Testis (tissue), 3 donors: ENCODE data around the gene ARL4D. TPM values are rescaled to one million over a fixed set of nuclear protein-coding genes. Genes with fewer than 3 reads are reported as not detected.

Source experiments
- DNase-seq: peaks from one replicate; pipeline ENCODE4 v3.0.0-alpha.2; 2019
- H3K27ac ChIP-seq, 2 donors: fragments of 200-600 bp; sonication (generic); one replicate each; pipeline ENCODE4 v1.5.1; 2019
- H3K27me3 ChIP-seq: fragments of 200-600 bp; sonication (generic); one replicate; pipeline ENCODE4 v1.5.1; 2019
- H3K36me3 ChIP-seq: fragments of 200-600 bp; sonication (generic); one replicate; pipeline ENCODE4 v1.5.1; 2017; ENCODE audit warnings: low read depth; ENCODE audit errors: missing control alignments
- H3K4me1 ChIP-seq: fragments of 200-600 bp; sonication (generic); one replicate; pipeline ENCODE4 v1.5.1; 2019
- H3K4me3 ChIP-seq, 2 donors: fragments of 200-600 bp; sonication (generic); one replicate each; pipeline ENCODE4 v1.5.1; 2017 to 2019
- H3K9me3 ChIP-seq: fragments of 200-600 bp; sonication (generic); one replicate; pipeline ENCODE4 v1.5.1; 2017
- CTCF ChIP-seq, 3 experiments: fragments of 450-650 bp in 2 of 3; fragments of 200-600 bp in 1 of 3; sonication (generic) in 1 of 3; IDR thresholded peaks; one replicate each; pipeline ENCODE4 v1.5.1; 2016 to 2019; ENCODE audit warnings: antibody characterized with exemption in 3 of 3, mild to moderate bottlenecking in 2 of 3, moderate library complexity in 1 of 3
- POLR2A ChIP-seq: fragments of 450-650 bp; IDR thresholded peaks from one replicate; pipeline ENCODE4 v1.6.1; 2017; ENCODE audit warnings: antibody characterized with exemption, mild to moderate bottlenecking, moderate library complexity
- WGBS, 2 donors: methylation state at CpG; one replicate each; pipeline ENCODE4 v1.1.5; 2018; 5-methylcytosine and 5-hydroxymethylcytosine counted together
- intact Hi-C: fragments of 100-400 bp; cut with DNase I; formaldehyde crosslinking; loops from one replicate; pipeline ENCODE4 v1.15.1; 2023; ENCODE audit warnings: low total_unique reads
- microRNA counts, 2 donors: library from miRNA; unstranded; fragments of <30 nt; microRNA quantifications; one replicate each; lab custom pipeline; 2016
- polyA plus RNA-seq: library from polyadenylated mRNA; stranded (reverse); fragments of 350-450 nt; fragmentation: Illumina TruSeq; extraction: RNeasy Lipid Tissue Mini Kit (QIAGEN cat#74804); gene quantifications from one replicate; pipeline ENCODE4 v1.2.3, GENCODE V29; 2014; ENCODE audit warnings: low read depth, low replicate concordance; ENCODE audit not compliant: insufficient read depth
- small RNA-seq, 2 donors: library from RNA; depleted of rRNA; stranded (forward); fragments of <200 nt; gene quantifications; one replicate each; pipeline ENCODE3, GENCODE V24; 2016
- total RNA-seq, 2 donors: library from RNA; depleted of rRNA; stranded (reverse); fragments of >200 nt; gene quantifications; one replicate each; pipeline ENCODE4 v1.2.3, GENCODE V29; 2016

Gene ARL4D
- total and polyA plus RNA-seq, 3 donors from 2014 or later: 26.5 to 48.2 (median 45.6) TPM

- no peak overlapping the region for H3K27ac ChIP-seq
- WGBS, 2 donors: 74 to 80% methylated on average over 7 of the region's 7 CpGs
- no peak for TF ChIP-seq CTCF (IDR thresholded peaks at IDR 0.05)
- no peak for TF ChIP-seq POLR2A
- H3K36me3 ChIP-seq: no peaks in the 10 kb centered on the region
- H3K4me3 ChIP-seq: no peak overlapping the region
- no peaks in the 10 kb centered on the region for H3K27me3 ChIP-seq
- no peaks in the 10 kb centered on the region for H3K4me1 ChIP-seq
- no peak for DNase-seq
- intact Hi-C loops: no loop called here
- no peaks in the 10 kb centered on the region for H3K9me3 ChIP-seq
Observed at GRCh38 chr17:43448720-43449469, 50.1 kb downstream of the ARL4D start.

DNA sequence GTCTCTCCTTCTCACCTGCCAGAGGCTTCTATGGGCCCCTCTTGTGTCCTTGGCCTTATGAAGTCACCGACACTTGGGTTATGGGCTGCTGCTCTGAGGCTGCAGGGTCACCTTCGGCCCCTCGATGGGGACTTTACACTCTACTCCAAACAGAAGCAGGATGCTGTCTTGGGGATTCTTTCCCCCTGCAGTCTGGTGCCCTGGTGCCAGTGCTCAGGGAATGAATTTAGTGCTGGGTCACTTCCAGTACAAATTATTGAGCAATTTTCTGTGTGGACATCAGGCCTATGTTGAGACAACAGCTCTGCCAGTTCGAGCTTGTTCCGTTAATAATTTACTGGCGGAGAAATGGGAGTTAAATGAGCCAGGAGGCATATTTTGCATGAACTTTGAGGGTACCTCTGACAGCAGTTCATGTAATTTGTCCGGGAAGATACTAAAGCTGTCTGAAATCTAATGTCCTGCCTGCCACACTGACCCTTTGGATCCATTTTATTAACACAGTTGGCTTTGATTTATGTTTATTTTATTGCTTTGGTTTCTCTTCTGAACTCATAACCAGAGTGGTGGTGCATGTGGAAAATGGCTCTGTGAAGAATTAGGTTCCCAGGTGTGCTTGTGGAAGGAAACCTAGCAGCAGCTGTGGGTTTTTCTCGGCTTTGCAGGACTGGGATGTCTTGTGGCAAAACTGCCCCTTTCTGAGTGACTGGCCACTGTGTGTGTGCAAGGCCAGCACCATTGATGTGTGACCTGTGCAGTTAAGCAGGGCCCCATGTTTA, 50.9 kb downstream of the ARL4D start:
- DNase-seq: no peak
- no peaks in the 10 kb centered on the region for H3K4me1 ChIP-seq
- H3K27me3 ChIP-seq: no peaks in the 10 kb centered on the region
- H3K9me3 ChIP-seq: no peaks in the 10 kb centered on the region
- H3K36me3 ChIP-seq: no peaks in the 10 kb centered on the region
- intact Hi-C loops: no loop called here
- WGBS, 2 donors: 63 to 80% methylated on average over 8 of the region's 8 CpGs
- TF ChIP-seq CTCF (IDR thresholded peaks at IDR 0.05) (no peak), POLR2A (no peak)
- H3K4me3 ChIP-seq: no peak overlapping the region
- no peak overlapping the region for H3K27ac ChIP-seq

MicroRNA genes within 50 kb of the gene (microRNA counts, 767-probe panel; counts per million panel counts)
- 0 to 152 counts per million in 2 donors for microRNA hsa-miR-2117 (lab: Ali Mortazavi, UCI)

Small RNA genes within 50 kb of the gene (small RNA-seq; reads per million reads assigned to genes)
- gene RNU6-1137P (0 reads per million in 2 donors), gene RNU6-406P (0 reads per million in 2 donors), gene RNU6-470P (0 reads per million in 2 donors)

Other genes with a start within 250 kb of the ARL4D start
- gene NBR1, start 227.8 kb upstream of the ARL4D start, total RNA-seq: 100 to 1,000 TPM; 146 to 244 TPM
- 302 TPM for gene NBR1, start 227.8 kb upstream of the ARL4D start, polyA plus RNA-seq
- gene TMEM106A, start 187.1 kb upstream of the ARL4D start, total RNA-seq: 1 to 10 TPM; 8.4 to 8.7 TPM
- 11.8 TPM for gene TMEM106A, start 187.1 kb upstream of the ARL4D start, polyA plus RNA-seq
- gene CCDC200, start 170.4 kb upstream of the ARL4D start, total RNA-seq: 100 to 1,000 TPM in 1 of 2 donors, 10 to 100 TPM in 1; 22.6 to 147 TPM
- 91.1 TPM for gene CCDC200, start 170.4 kb upstream of the ARL4D start, polyA plus RNA-seq
- not detected for gene RNU2-1, start 165.0 kb upstream of the ARL4D start, total RNA-seq
- not detected for gene RNU2-1, start 165.0 kb upstream of the ARL4D start, polyA plus RNA-seq
- gene DHX8, start 85.0 kb downstream of the ARL4D start, total RNA-seq: 10 to 100 TPM; 68.0 to 74.3 TPM
- 63.4 TPM for gene DHX8, start 85.0 kb downstream of the ARL4D start, polyA plus RNA-seq
- gene ETV4, start 147.3 kb downstream of the ARL4D start, total RNA-seq: 1 to 10 TPM; 1.4 to 2.2 TPM
- 1.6 TPM for gene ETV4, start 147.3 kb downstream of the ARL4D start, polyA plus RNA-seq